ENCODE data around the gene WDR64. TPM values are rescaled to one million over a fixed set of nuclear protein-coding genes. Genes with fewer than 3 reads are reported as not detected.

Gene WDR64
- total RNA-seq: not detected

DNA sequence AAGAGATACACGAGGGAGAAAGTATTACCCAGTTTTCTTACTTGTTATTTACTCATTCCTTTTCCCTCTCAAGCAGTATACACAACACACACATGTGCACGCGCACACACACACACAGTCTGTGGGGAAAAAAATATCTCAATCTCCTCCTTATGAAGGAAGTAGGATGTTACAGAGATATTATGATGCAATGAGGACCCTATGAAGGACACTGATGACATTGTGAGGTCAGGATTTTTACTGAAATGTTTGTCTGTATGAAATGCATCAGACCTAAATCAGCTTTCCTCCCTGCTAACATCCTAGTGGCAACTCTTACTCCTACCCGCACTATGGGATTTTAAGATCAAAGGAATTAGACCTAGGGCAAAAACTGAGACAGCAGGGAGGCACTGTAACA lies at the start of gene WDR64:
TSS of gene WDR64 (plus strand) at position 270 of the 400 bp plus-strand sequence. CDS start 204 bp downstream, outside the sequence.
- ChIA-PET CTCF (no interaction called here), POLR2A (no interaction called here)

GRCh38 chr1:241603731-241604245 lies 48.3 kb upstream of the WDR64 start:
- ChIA-PET CTCF (no interaction called here), POLR2A (no interaction called here)

- ChIA-PET CTCF (interaction anchor here (0.7 kb wide), 2 partner anchors 24 to 275 kb away, joined by 3 read pairs; no protein-coding TSS in a partner anchor), POLR2A (no interaction called here)
These were observed 46.8 kb upstream of the WDR64 start for GRCh38 chr1:241605146-241605805.

GRCh38 chr1:241606544-241606943 lies 45.5 kb upstream of the WDR64 start:
- POLR2A ChIA-PET: no interaction called here
- CTCF ChIA-PET: no interaction called here

DNA sequence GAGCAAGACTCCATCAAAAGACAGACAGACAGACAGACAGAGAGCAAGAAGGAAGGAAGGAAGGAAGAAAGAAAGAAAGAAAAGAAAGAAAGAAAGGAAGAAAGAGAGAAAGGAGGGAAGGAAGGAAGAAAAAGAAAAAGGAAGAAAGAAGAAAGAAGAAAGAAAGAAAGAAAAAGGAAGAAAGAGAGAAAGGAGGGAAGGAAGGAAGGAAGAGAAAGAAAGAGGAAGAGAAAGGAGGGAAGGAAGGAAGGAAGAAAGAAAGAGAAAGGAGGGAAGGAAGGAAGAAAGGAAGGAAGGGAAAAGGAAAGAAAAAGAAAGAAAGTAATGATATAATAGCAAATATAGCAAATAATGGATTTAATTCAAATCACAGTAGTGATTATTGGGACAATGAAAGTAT lies 44.6 kb upstream of the WDR64 start:
- CTCF ChIA-PET: no interaction called here
- POLR2A ChIA-PET: no interaction called here

DNA sequence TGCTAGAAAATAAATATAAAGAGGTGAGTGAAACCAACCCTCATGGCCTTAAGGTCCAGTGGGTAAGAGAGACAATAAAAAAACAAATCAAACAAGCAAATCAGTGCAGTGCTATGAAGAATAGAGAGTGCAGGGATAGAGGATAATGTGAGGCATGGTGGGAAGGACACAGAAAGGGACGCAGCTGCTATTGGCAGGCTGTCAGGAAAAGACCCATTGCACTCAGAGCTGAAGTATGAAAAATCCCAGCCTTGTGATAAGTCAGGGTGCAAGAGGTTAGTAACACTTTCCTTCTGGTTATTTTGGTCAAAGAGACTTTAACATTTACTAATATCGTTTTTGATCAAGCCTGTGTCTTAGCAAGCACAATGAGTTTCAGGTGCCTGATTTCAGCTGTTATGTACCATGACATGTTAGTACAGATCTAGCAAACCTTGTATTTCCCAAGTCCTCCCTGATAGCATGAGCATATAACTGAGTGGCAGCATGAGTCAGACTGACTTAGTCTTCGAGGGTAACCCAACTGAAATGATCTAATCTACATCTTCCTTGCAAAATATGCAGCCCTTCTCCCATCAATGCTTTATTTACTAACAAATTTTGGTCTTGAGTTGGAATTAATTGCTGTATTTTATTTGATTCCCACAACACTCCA lies 43.6 kb upstream of the WDR64 start:
- ChIA-PET POLR2A (no interaction called here), CTCF (no interaction called here)

DNA sequence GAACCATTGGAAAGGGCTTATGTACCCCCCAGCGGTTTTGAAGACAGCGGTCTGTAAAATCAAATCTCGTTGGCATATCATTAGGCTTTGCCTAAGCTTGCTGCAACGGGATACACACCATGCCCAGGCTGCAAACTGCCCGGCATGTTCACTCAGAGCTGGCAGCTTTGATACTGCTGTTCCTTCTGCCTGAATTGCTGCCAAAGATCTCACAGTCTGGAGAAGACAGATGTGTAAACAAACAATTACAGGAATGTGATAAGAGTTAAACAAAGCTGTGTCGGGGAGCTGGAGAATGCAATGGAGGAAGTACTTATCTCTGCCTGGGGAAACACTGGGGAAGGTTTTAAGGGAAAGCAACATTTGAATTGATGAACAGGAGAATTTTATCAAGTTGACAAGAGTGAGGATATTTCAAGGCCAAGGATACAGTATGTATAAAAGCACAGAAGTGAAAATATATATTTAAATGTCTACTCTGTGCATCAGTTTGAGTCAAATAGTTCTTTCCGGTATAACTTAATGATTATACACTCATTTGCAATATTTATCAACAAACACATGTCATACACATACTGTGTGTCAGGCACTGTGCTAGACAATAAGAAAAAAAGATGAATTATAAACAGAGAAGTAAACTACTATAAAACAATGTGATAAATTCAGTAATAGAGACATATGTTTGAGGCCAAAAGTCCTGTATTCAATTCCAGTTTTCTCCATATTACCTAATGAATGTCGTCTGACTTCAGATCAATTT lies 41.8 kb upstream of the WDR64 start:
- ChIA-PET CTCF (interaction anchor here (0.7 to 4.3 kb wide), 10 partner anchors 8 to 388 kb away, joined by 3 to 24 read pairs (median 4); partner anchors contain the start of genes EXO1 and MAP1LC3C), POLR2A (interaction anchor here (0.6 kb wide), 1 partner anchor 241 kb away, joined by 4 read pairs; no protein-coding TSS in a partner anchor)

DNA sequence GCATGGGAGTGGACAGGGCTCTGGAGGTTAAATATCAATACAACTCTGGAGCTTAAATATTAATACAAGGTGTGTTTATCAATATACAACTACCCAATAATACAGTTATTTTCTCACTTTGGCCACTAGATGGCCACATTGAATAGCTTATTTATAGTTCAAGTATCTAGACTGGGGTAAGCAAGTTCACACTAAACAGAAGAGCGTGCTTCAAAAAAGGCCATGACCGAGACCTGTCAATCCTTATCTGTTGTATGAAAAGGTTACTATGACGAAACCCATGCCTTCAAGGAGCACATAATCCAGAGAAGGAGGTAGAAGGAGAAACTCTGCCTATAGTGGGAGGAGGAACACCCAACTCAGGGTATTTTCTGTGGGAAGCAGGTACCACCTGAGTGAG lies 41.0 kb upstream of the WDR64 start:
- ChIA-PET CTCF (interaction anchor here (0.7 to 4.3 kb wide), 12 partner anchors 9 to 388 kb away, joined by 3 to 24 read pairs (median 4); partner anchors contain the start of genes EXO1 and MAP1LC3C), POLR2A (interaction anchor here (0.6 kb wide), 1 partner anchor 240 kb away, joined by 4 read pairs; no protein-coding TSS in a partner anchor)

- ChIA-PET POLR2A (interaction anchor here (1.1 kb wide), 1 partner anchor 235 kb away, joined by 3 read pairs; no protein-coding TSS in a partner anchor), CTCF (interaction anchor here (0.7 to 4.3 kb wide), 6 partner anchors 15 to 387 kb away, joined by 3 to 24 read pairs (median 4); partner anchors contain the start of genes EXO1 and MAP1LC3C)
These were observed 40.3 kb upstream of the WDR64 start for GRCh38 chr1:241611736-241612135.

DNA sequence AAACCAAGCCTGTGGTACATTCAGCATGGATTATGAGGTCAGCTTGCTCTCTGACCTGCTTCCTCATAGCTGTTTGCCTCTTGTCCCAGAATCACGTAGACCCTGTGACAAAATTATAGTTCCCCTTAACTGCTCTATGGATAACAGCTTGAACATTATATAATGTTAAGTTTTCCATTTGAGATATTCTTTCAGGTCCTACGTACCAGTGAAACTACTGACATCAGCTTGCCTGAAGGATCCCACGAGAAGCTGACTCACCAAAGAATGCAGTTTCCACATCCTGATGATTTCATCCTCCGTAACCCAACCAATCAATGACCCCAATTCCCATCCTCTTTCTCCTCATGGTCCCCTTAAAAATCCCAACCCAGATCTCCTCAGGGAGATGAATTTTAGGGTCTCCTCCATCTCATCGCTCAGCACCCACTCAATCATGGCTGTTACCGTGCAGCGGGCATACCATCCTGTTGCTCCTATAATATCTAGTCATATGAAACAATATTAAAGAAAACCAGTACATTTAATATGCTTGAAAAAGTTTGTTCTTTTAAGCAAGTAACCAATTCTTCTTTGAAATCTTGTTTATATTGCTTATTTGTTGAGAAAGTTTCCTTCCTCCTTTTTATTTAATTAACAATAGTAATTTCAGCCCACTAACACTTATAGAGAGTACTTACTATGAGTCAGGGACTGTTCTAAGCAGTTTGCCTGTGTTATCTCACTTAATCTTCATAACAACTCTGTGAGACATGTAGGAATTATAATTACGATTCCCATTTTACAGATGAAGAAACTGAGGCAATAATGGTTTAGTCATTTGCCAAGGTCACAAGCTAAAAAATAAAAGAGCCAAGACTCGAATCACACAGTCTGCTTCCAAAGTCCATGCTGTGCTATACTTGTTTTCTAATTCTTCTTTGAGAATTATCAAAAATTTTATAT lies 39.3 kb upstream of the WDR64 start:
- ChIA-PET POLR2A (interaction anchor here (0.6 to 1.1 kb wide), 2 partner anchors 234 to 374 kb away, joined by 3 to 4 read pairs; no protein-coding TSS in a partner anchor), CTCF (interaction anchor here (1.1 to 4.3 kb wide), 3 partner anchors 14 to 386 kb away, joined by 3 to 24 read pairs (median 13); partner anchors contain the start of gene MAP1LC3C)

- POLR2A ChIA-PET: no interaction called here
- CTCF ChIA-PET: no interaction called here
These were observed 37.9 kb upstream of the WDR64 start for GRCh38 chr1:241614144-241614543.

DNA sequence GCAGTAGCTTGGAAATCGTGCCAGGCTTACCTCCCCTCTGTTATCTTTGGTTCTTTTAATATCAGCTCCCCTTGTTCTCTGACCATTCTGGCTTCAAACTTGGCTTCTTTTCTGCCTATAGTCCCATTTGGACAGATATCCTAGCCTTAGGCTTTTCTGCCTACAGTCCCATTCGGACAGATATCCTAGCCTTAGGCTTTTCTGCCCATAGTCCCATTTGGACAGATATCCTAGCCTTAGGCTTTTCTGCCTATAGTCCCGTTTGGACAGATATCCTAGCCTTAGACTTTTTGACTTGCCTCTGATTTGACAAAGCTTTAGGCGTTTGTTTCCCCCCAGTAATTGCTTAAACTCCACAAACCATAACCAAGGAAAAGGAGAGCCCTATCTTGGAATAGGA lies 37.5 kb upstream of the WDR64 start:
- CTCF ChIA-PET: no interaction called here
- POLR2A ChIA-PET: no interaction called here

DNA sequence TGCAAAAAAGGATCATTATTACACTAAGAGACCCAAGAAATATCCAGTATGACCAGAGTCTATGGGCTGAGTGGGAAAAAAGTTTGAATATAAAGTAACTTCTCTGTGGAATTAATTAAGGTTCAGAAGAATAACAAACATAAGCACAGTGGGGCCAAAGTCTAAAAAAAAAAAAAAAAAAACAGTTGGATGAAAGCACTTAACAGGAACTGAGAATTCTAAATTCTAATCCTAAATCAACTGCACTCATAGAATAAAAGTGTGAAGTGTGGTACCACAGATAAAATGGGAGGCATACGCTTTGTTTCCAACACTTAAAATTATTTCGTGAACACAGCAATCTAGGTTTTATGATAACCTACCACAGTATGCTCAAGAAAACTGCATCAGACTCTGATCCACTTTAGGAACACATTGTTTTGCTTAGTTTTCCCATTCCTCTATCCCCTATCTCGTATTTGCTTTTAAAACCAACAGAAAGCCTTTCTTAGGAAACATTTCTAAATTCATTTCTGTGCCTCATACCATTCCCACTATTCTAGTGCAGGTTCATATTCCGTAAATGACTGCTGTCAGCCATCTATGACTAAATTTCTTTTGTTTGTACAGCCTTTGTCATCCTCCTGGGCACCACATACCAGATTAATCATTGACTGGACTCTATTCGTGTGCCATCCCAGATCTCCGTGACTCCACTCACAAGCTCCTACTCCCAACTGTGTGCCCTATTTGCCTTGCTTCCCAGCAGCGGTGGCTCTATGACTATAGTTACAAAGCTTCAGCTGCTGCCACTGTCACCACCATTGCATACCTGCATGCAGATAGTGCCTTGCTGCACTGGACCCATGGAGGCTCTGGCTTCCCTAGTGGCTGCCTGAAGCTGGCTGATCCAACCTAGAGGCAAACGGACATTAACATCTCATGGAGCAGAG lies 36.8 kb upstream of the WDR64 start:
- ChIA-PET CTCF (no interaction called here), POLR2A (no interaction called here)

- ChIA-PET POLR2A (interaction anchor here (0.7 kb wide), 1 partner anchor 23 kb away, joined by 3 read pairs; no protein-coding TSS in a partner anchor), CTCF (interaction anchor here (1.3 kb wide), 1 partner anchor 10 kb away, joined by 5 read pairs; no protein-coding TSS in a partner anchor)
These were observed 34.7 kb upstream of the WDR64 start for GRCh38 chr1:241617426-241617825.

GRCh38 chr1:241622669-241623068 lies 29.4 kb upstream of the WDR64 start:
- CTCF ChIA-PET: no interaction called here
- POLR2A ChIA-PET: no interaction called here

DNA sequence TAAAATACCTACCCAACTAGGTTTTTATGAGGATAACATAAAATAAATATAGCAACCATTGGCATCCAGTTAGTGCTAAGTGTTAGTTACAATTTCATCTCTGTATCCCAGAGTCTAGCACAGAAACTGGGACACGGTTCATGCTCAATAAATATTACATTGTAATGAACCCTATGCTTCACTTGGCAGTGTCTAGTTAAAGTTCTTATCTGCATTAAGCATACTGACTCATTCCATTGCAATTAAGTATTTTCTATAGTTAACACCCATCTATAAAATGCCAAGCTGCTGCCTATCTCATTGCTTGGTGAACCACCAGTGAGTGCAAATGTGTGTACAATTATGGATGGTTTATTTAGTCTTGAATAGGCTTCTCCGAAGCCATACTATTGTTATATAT lies 27.1 kb upstream of the WDR64 start:
- POLR2A ChIA-PET: no interaction called here
- CTCF ChIA-PET: no interaction called here

DNA sequence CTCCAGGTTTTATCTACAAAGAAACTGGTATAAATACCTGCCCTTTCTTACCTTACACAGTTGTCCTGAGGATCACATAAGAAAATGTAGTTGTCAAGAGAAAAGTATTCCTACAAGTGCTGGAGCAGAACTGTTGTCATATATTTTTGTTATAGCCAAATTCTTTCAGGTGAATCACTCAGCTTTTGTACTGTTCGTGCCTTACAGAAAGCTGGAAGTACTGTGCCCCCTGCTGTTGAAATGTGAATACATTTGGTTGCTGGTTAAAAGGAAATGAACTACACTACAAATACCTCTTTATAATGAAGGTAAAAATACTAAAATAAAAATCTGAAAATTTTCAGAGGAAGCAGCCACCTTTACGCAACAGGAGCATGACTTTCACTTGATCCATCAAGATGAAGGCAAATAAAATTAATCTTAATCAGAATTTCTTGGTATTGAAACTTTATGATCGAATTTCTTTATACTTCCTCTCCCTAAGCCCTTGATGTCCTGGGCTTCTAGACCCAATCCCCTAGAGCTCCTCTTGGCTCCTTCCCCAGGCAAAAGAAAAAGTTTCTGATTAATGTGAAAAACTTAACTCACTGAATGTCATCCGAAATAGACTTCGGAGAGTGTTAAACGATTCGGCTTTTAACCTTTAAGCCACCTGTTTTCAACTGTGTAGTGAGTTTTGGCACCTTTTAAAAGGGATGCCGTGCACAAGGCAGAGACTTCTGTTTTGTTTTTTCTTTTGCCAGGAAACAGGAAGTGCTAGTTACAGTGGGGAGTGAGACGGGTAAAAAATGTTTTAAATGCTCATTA lies 24.4 kb upstream of the WDR64 start:
- POLR2A ChIA-PET: no interaction called here
- CTCF ChIA-PET: interaction anchor here (0.5 to 2.9 kb wide), 5 partner anchors 10 to 109 kb away, joined by 3 to 13 read pairs (median 4); no protein-coding TSS in a partner anchor
